Stimulated activated CD8-positive, alpha-beta memory T cell treated with anti-CD3 and anti-CD28 coated beads, Interleukin-15, amount 100 ng/mL, for 4 hours (primary cell): Measurements from ENCODE around the gene TRMU.

Experiments
- DNase-seq, 2 donors: peaks; one replicate each; pipeline ENCODE4 v3.0.0-alpha.2; 2020; ENCODE audit warnings: low read depth in 2 of 2

The TRMU gene

GRCh38 chr22:46336119-46337078, 885 bp downstream of the TRMU start:
- no peak for DNase-seq

GRCh38 chr22:46337870-46338269, 2.4 kb downstream of the TRMU start:
- no peak for DNase-seq

- DNase-seq = no peak
Measured at GRCh38 chr22:46338636-46339035, 3.1 kb downstream of the TRMU start.

- DNase-seq = no peak
Measured at GRCh38 chr22:46339956-46340355, 4.4 kb downstream of the TRMU start.

- no peak for DNase-seq
Measured at GRCh38 chr22:46340676-46341075, 5.2 kb downstream of the TRMU start.

GRCh38 chr22:46346680-46347405, 11.3 kb downstream of the TRMU start:
- no peak for DNase-seq

GRCh38 chr22:46347646-46348045, 12.1 kb downstream of the TRMU start:
- no peak for DNase-seq

- DNase-seq = no peak
Measured at GRCh38 chr22:46348099-46348695, 12.7 kb downstream of the TRMU start.

DNA sequence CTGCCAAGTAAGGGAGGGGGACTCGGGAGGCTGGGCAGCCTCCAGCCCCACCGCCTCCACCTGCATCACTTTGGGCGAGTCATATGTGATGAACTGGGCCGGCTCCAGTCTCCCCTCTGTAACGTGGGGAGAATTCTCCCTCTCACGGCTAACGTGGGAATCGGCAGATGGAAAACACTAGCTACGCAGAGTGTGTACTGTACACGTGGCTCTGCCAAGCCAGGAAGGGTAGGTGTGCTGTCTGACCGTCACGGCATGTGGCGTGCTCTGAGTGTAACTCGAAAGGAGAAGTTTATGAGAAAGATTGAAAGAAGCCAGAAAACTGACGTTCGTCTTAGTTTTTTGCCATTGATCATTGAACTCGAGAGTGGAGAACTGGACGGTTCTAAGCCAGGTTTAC, 13.7 kb downstream of the TRMU start:
- no peak for DNase-seq

- DNase-seq = no peak
Measured at GRCh38 chr22:46349681-46350080, 14.2 kb downstream of the TRMU start.

DNA sequence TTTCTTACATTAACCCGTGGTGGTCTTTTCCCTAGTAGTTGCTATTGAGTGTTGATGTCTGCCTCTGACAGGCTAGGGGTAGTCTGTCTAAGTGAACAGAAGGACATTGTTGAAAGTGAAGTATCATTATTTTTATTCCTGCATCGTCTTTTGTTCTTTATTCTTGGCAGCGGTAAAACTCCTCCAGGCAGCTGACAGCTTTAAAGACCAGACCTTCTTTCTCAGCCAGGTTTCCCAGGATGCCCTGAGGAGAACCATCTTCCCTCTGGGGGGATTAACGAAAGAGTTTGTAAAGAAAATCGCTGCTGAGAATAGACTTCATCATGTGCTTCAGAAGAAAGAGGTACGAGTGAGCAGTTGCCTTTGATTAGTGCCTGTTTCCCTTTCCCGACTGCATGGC, 14.6 kb downstream of the TRMU start:
- DNase-seq = no peak

DNA sequence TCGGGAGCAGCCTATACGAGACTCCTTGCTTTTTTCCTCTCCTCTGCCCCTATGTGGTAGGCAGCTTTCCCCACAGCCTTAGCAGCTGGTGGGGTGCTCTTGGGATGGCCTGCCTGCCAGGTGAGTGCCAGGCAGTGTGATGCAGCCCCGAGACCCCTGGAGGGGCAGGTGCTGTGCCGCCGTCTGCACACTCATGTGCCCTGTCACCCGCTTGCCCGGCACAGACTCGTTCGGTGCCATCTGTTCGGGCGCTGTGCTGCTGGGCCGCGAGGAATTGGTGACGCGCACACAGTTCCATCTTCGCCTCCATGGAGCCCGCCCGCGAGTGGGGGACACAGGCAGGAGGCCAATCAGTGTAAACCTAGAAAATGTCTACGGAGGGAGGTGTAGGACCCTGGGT, 15.1 kb downstream of the TRMU start:
- no peak for DNase-seq

- DNase-seq = no peak
Measured at GRCh38 chr22:46351131-46351735, 15.7 kb downstream of the TRMU start.

GRCh38 chr22:46351767-46352166, 16.3 kb downstream of the TRMU start:
- no peak for DNase-seq

GRCh38 chr22:46352276-46352675, 16.8 kb downstream of the TRMU start:
- no peak for DNase-seq

GRCh38 chr22:46352691-46353386, 17.3 kb downstream of the TRMU start:
- DNase-seq = no peak

DNA sequence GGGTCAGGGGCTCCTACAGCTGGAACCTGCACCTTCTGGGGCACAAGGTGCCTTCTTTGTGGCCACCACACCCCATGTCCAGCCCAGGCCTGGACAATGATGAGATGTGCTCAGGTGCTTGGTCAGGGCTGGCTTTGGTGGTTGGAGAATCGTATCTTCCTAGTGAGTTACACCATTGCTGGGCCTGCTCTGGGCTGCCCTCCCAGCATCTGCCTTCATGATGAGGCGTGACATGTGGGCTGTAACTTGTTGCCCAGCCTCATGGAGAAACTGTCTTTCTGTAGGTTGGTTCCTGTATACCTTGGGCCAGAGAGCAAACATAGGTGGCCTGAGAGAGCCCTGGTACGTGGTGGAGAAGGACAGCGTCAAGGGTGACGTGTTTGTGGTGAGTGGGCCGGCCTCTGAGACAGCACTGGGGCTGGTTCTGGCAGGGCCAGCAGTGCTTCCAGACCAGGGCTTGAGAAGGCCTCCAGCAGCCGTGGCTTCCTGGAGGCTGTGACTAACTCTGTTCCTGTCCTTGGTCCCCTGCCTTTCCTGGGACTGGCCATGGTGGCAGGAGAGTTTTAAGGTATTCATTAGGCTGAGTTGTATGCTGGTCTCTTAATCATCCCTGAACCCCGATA, 18.1 kb downstream of the TRMU start:
- DNase-seq = no peak

DNA sequence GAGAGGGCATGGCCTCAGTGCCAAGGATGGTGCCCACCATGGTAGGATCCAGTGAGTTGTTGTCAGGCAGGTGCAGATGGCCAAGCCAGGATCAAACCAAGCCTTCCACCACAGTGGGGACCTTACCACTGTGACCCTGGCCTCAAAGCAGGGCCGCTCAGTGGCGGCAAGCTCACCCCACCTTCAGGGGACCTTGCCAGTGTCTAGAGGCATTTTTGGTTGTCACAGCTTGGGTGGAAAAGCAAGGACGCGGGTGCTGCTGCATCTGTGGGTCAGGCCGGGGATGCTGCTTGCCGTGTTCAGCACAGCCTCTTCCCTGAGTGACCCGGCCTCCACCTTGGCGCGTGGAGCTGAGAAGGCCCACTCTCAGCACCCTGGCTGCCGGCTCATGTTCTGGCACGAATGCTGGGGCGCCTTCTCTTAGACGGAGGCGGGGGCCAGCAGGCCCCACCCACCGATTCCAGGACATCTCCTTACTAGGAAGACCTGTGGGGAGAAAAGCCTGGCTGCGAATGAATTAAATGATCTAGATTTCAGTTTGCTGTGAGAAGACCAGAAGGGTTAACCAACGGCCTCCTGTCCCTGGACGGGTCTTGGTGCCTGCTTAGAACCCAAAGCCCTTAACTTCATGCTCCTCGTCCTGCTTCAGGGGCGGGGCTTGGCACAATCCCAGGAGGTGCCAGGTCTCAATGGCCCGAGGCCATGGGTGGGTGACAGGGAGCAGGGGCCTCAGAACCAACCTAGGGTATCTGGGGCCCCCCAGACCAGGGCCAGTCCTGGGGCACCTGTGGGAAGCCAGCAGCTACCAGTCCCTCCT, 18.9 kb downstream of the TRMU start:
- DNase-seq = no peak

- no peak for DNase-seq
Measured at GRCh38 chr22:46354993-46355305, 19.4 kb downstream of the TRMU start.

DNA sequence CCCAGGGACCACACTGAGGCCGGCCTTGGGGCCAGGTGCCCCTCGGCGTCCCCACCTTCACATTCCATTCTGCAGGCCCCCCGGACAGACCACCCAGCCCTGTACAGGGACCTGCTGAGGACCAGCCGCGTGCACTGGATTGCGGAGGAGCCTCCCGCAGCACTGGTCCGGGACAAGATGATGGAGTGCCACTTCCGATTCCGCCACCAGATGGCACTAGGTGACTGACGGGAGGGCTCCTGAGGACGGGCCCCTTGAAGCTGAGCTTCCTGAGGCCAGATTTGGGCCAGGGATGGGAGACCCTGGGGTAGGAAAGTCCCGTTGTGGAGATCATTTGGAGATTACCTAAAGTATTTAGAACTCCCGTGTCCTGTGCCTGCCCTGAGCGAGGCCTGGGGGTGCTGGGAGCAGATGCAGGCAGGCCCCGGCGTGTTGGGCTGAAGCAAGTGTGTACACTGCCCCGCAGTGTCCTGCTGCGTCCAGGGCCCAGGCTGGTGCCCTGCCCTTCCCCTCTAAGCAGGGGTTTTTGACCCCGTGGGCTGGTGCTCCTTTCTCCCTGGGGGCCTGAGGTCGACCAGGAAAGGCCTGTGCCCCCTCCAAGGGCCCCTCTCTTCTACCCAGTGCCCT, 20.0 kb downstream of the TRMU start:
- DNase-seq = no peak
